Heart right ventricle (tissue), 16 donors: Measurements from ENCODE around the gene DGLUCY. TPM values are rescaled to one million over a fixed set of nuclear protein-coding genes. Genes with fewer than 3 reads are reported as not detected.

ENCODE experiments used
- ATAC-seq, 8 donors: fragments of 200-7000 bp; cut with Tn5 transposase; one replicate each; pipeline ENCODE4 v1.9.1; 2020; ENCODE audit warnings: mild to moderate bottlenecking in 8 of 8, moderate library complexity in 8 of 8, moderate number of reproducible peaks in 1 of 8
- DNase-seq, 2 donors: peaks; one replicate each; pipeline ENCODE4 v3.0.0-alpha.2; 2020
- H3K27ac ChIP-seq, 10 donors: fragments of 200-600 bp; sonication (generic) in 2 of 10; one replicate each; pipeline versions ENCODE4 v1.5.0 to v1.8.0; 2020 to 2022; ENCODE audit warnings: mild to moderate bottlenecking in 3 of 10
- H3K27me3 ChIP-seq, 7 donors: fragments of 200-600 bp; one replicate each; pipeline ENCODE4 v1.8.0; 2021 to 2022; ENCODE audit warnings: mild to moderate bottlenecking in 2 of 7
- H3K36me3 ChIP-seq, 9 donors: fragments of 200-600 bp; sonication (generic) in 1 of 9; one replicate each; pipeline versions ENCODE4 v1.5.0 to v1.8.0; 2020 to 2022; ENCODE audit warnings: mild to moderate bottlenecking in 2 of 9
- H3K4me1 ChIP-seq, 9 donors: fragments of 200-600 bp; sonication (generic) in 1 of 9; one replicate each; pipeline versions ENCODE4 v1.5.0 to v1.8.0; 2020 to 2022; ENCODE audit warnings: mild to moderate bottlenecking in 4 of 9
- H3K4me3 ChIP-seq, 10 donors: fragments of 200-600 bp; sonication (generic) in 2 of 10; one replicate each; pipeline versions ENCODE4 v1.5.0 to v1.8.0; 2020 to 2022; ENCODE audit warnings: mild to moderate bottlenecking in 7 of 10, moderate library complexity in 2 of 10
- H3K9me3 ChIP-seq, 11 donors: fragments of 200-600 bp in 10 of 11; sonication (generic) in 2 of 11; one replicate each; pipeline versions ENCODE4 v1.5.0 to v1.8.0; 2013 to 2022; ENCODE audit warnings: mild to moderate bottlenecking in 2 of 11, control low read depth in 1 of 11, moderate library complexity in 1 of 11
- WGBS, 2 donors: extraction: QIAGEN DNeasy Blood & Tissue Kit; methylation state at CpG; one replicate each; pipeline ENCODE4 v1.1.7; 2013; ENCODE audit warnings: inconsistent platforms in 1 of 2; 5-methylcytosine and 5-hydroxymethylcytosine counted together
- intact Hi-C, 10 donors: fragments of 100-400 bp; cut with DNase I; formaldehyde crosslinking; loops; one replicate each; pipeline versions ENCODE4 v1.11.1 to v1.14.2; 2022
- polyA plus RNA-seq, 2 donors: library from polyadenylated mRNA; stranded (reverse); fragments of 200-250 nt; gene quantifications; one replicate each; pipeline ENCODE4 v1.2.3, GENCODE V29; 2013
- total RNA-seq, 10 donors: library from RNA; stranded (reverse); fragmentation: NEBNext Ultra II Directional in 3 of 10; extraction: Animal tissue kit (Norgen Biotek cat#: 25700) in 3 of 10; gene quantifications; one replicate each; pipeline versions ENCODE4 v1.2.1 to v1.2.4, GENCODE V29; 2021 to 2023
- TF ChIP-seq, protein P1 (sequence below), 9 donors: fragments of 200-600 bp; sonication (generic) in 2 of 9; IDR thresholded peaks; one replicate each; pipeline versions ENCODE4 v1.5.0 to v1.8.0; 2021 to 2022; ENCODE audit warnings: antibody characterized with exemption in 9 of 9, mild to moderate bottlenecking in 5 of 9, moderate library complexity in 1 of 9
- donor health status: Arrhythmogenic right ventricular cardiomyopathy.
- donor health status: ischemic (EF 13 %, LVEDD 7.1; RV severe dilation, severe dysfunction).
- donor health status: healthy with polysubstance abuse.
- donor health status: DM: no; HTN: yes; CAD: no.
- donor health status: DM: no; HTN: no; CAD: no.
- donor health status: ischemic (EF 25% LVEDD 6.9; RV normal size, moderate dysfunction).
- donor health status: ischemic (EF 25% LVEDD 5.7; RV mildly dilated, moderate dysfunction).
- donor health status: healthy.
- donor health status: DM: yes; HTN: yes; CAD: no.
- donor health status: Ischemic cardiomyopathy.
- donor health status: ischemic (EF 35%, LVEDD 5.7; RV mildly dilated, moderate dysfunction).
- donor health status: nonischemic (EF 11% LVEDD 7.7; RV severe dilation, severe dysfunction).
- donor health status: DM: yes; HTN: yes; CAD: no.
- donor health status: PGD.
- donor health status: ischemic (EF 29% LVEDD 5.4; RV normal size, mild dysfunction).
- donor health status: nonischemic (EF 23%, LVEDD 6.1; RV moderate dilation, normal function).

The DGLUCY gene
- total and polyA plus RNA-seq, 12 donors = 43.5 to 270 (median 201) TPM

DNA sequence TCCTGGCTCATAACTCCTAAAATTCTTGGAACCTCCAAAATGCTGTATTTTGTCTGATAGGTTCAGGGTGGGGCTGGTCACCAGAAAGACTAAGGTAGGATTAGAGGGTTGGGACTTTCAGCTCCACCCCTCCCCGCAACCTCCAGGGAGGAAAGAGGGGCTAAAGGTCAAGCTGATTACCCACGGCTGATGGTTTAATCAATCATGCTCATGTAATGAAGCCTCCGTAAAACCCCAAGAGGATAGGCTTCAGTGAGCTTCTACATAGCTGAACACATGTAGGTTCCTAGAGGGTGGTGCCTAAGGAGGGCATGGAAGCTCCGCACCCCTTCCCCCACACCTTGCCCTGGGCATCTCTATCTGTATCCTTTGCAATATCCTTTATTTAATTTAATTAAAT is 60.0 kb downstream of the DGLUCY start:
- ATAC-seq (no peak), DNase-seq (no peak)
- Histone ChIP-seq H3K9me3 (no peaks in the 10 kb centered on the region), H3K4me1 (peaks cover 13 to 50% (median 32%) of the 10 kb centered on the region in 9 donors), H3K36me3 (peaks cover 0 to 95% (median 30%) of the 10 kb centered on the region in 9 donors), H3K27me3 (no peaks in the 10 kb centered on the region), H3K4me3 (no peak overlapping the region), H3K27ac (peak overlapping the region in 1 of 10 donors; percentile 84)
- WGBS, 2 donors = 75 to 78% methylated on average over 4 of the region's 4 CpGs
- intact Hi-C loops = loop anchor here (1.0 to 10.0 kb wide), 11 partner anchors 37 to 272 kb away; partner anchors contain the start of genes RPS6KA5 (in 3 of the 10) and CCDC88C (in 1 of the 10)
- TF ChIP-seq, protein P1, sequence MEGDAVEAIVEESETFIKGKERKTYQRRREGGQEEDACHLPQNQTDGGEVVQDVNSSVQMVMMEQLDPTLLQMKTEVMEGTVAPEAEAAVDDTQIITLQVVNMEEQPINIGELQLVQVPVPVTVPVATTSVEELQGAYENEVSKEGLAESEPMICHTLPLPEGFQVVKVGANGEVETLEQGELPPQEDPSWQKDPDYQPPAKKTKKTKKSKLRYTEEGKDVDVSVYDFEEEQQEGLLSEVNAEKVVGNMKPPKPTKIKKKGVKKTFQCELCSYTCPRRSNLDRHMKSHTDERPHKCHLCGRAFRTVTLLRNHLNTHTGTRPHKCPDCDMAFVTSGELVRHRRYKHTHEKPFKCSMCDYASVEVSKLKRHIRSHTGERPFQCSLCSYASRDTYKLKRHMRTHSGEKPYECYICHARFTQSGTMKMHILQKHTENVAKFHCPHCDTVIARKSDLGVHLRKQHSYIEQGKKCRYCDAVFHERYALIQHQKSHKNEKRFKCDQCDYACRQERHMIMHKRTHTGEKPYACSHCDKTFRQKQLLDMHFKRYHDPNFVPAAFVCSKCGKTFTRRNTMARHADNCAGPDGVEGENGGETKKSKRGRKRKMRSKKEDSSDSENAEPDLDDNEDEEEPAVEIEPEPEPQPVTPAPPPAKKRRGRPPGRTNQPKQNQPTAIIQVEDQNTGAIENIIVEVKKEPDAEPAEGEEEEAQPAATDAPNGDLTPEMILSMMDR (IDR thresholded peaks at IDR 0.05) = no peak

DNA sequence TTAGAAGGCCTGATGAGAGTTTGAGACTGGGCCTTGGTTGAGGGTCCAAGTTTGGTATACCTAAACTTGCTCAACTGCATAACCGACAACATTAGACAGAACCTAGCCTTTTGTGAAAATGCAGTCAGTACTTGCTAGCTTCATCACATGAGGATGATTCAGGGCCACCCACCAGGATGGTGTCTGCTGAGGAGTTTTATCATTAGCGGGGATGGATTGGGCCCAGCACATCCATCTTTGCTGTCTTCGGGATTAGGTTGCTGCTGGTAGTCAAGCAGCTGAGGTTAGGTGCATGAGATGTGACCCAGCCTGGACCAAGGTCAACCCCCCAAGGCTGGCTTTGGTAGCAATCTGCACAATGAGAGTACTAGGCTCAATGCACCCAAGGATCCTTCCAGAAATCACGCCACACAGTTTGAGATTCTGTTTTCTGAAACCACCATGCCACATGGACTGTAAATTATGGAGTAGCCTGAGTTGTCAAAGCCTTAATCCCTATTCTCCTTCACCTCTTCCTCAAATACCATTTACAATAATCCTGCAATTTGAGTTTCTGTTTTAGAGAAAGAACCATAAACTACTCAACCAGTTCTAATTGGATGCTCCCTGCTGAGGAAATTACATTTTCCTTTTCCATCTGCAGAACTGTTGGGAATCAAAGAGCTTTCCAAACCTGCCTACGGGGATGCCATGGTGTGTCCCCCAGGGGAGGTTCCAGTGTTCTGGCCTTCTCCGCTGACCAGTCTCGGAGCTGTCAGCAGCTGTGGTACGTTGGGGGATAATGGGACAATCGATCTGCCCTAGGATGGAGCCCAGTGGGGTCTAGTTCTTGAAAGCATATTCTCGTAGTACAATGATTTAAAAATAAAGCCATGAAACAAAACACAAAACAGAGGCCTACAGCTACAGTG is 61.7 kb downstream of the DGLUCY start:
- DNase-seq (no peak), ATAC-seq (no peak)
- H3K4me3 ChIP-seq = no peak overlapping the region
- peaks cover 6 to 39% (median 24%) of the 10 kb centered on the region in 9 donors for H3K4me1 ChIP-seq
- intact Hi-C loops = loop anchor here in 7 of 10 donors (2.0 to 10.0 kb wide), 7 partner anchors 111 to 239 kb away; partner anchors contain the start of genes CCDC88C (in 1 of the 7) and RPS6KA5 (in 1 of the 7)
- H3K36me3 ChIP-seq = peaks cover 0 to 96% (median 28%) of the 10 kb centered on the region in 9 donors
- TF ChIP-seq, protein P1 (IDR thresholded peaks at IDR 0.05) = no peak
- no peak overlapping the region for H3K27ac ChIP-seq
- WGBS, 2 donors = 88 to 90% methylated on average over 10 of the region's 10 CpGs
- H3K9me3 ChIP-seq = no peaks in the 10 kb centered on the region
- H3K27me3 ChIP-seq = no peaks in the 10 kb centered on the region

DNA sequence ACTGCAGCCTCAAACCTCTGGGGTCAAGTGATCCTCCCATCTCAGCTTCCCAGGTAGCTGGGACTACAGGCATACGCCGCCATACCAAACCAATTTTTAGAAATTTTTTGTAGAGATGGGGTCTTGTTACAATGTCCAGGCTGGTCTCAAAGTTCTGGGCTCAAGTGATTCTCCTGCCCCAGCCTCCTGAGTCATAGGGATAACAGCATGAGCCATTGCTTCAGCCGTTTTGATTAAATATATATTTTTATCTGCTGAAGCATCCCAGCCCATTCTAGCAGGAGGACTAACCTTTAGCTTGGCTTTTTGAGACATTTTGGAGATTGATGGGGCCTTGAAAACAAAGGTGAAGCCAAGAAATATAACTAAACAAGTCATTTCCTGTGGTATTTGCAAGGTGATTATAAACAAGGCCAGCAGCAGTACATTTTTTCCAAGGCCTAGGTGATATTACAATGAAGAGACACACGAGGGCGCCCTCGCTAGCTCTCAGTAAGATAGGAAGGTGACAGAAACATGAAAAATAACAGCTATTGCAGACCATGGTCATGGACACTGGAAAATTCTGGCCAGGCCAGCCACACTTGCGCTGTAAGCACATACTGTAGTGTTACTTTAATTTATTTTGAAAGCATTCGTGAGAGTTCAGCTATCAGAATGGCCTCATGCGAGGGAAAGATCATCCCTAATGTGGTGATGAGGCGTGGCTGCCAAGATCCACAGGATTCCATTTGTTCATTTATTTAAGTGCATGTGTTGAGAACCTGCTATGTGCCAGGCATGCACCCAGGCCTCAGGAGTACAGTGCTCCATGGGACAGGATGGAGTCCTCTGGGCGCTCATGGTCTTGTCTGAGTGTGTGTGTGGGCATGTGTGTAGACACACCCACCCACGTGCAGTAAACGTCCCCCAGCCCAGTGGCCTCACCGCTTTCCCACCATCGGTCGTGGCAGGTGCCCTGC is 63.5 kb downstream of the DGLUCY start:
- 73 to 74% methylated on average over 16 of the region's 16 CpGs for WGBS, 2 donors
- peak in 7 of 8 donors; percentile 23 to 66 (median 54) for ATAC-seq
- intact Hi-C loops = loop anchor here (1.0 to 10.0 kb wide), 8 partner anchors 109 to 237 kb away; partner anchors contain the start of genes CCDC88C (in 1 of the 10) and RPS6KA5 (in 1 of the 10)
- H3K36me3 ChIP-seq = peaks cover 0 to 98% (median 45%) of the 10 kb centered on the region in 9 donors
- peaks cover 0 to 21% (median 7%) of the 10 kb centered on the region in 9 donors for H3K4me1 ChIP-seq
- H3K27me3 ChIP-seq = no peaks in the 10 kb centered on the region
- TF ChIP-seq, protein P1 (IDR thresholded peaks at IDR 0.05) = peak; percentile 47 to 83 (median 76)
- peak overlapping the region in 3 of 10 donors; percentile 30 to 68 (median 55) for H3K27ac ChIP-seq
- DNase-seq = no peak
- no peaks in the 10 kb centered on the region for H3K9me3 ChIP-seq
- no peak overlapping the region for H3K4me3 ChIP-seq
